Osteoblast (primary cell): ENCODE data around the gene SPPL2A. TPM values are rescaled to one million over a fixed set of nuclear protein-coding genes. Genes with fewer than 3 reads are reported as not detected.
A peak's percentile ranks its signal among the peaks of the same experiment; 100 is the strongest.

Experiments
- DNase-seq: peaks from one replicate; pipeline ENCODE4 v3.0.0; 2011; ENCODE audit warnings: low spot score, mixed read lengths; ENCODE audit not compliant: insufficient read length; ENCODE audit errors: missing footprints
- H2AFZ ChIP-seq: 2 replicates; pipeline ENCODE4 v1.6.0; 2011; ENCODE audit warnings: mild to moderate bottlenecking, low read length
- H3K27ac ChIP-seq: 2 replicates; pipeline ENCODE4 v1.5.1; 2011; ENCODE audit warnings: mild to moderate bottlenecking, low read depth, low read length, moderate library complexity
- H3K27me3 ChIP-seq: 2 replicates; pipeline ENCODE4 v1.6.0; 2012; ENCODE audit warnings: mild to moderate bottlenecking, control low read depth, inconsistent platforms, low read length, moderate library complexity; ENCODE audit not compliant: insufficient read depth
- H3K36me3 ChIP-seq: 2 replicates; pipeline ENCODE4 v1.5.1; 2011; ENCODE audit warnings: mild to moderate bottlenecking, low read length, control low read depth, moderate library complexity; ENCODE audit not compliant: insufficient read depth
- H3K4me1 ChIP-seq: 2 replicates; pipeline ENCODE4 v1.5.1; 2011; ENCODE audit warnings: mild to moderate bottlenecking, low read length, control low read depth, moderate library complexity; ENCODE audit not compliant: insufficient read depth
- H3K4me2 ChIP-seq: 2 replicates; pipeline ENCODE4 v1.6.0; 2011; ENCODE audit warnings: mild to moderate bottlenecking, low read length; ENCODE audit not compliant: insufficient read depth
- H3K4me3 ChIP-seq: fragments of 200-600 bp; sonication (generic); 3 replicates; pipeline ENCODE4 v1.5.1; 2012; ENCODE audit warnings: mild to moderate bottlenecking, low read length, inconsistent platforms; ENCODE audit not compliant: insufficient read depth
- H3K79me2 ChIP-seq: 2 replicates; pipeline ENCODE4 v1.6.0; 2012; ENCODE audit warnings: mild to moderate bottlenecking, low read length, control low read depth, inconsistent platforms; ENCODE audit not compliant: insufficient read depth
- H3K9me3 ChIP-seq: 2 replicates; pipeline ENCODE4 v1.5.1; 2011; ENCODE audit warnings: low read depth, low read length, control low read depth
- H4K20me1 ChIP-seq: 2 replicates; pipeline ENCODE4 v1.6.0; 2012; ENCODE audit warnings: mild to moderate bottlenecking, low read length, control low read depth; ENCODE audit not compliant: insufficient read depth
- CTCF ChIP-seq: IDR thresholded peaks from 2 replicates; pipeline ENCODE4 v1.5.1; 2011; ENCODE audit warnings: mild to moderate bottlenecking, low read depth, low read length, moderate library complexity; ENCODE audit errors: extremely low read depth
- total RNA-seq: library from RNA; depleted of rRNA; stranded (reverse); fragments of >200 nt; gene quantifications from 2 replicates; pipeline ENCODE4 v1.2.3, GENCODE V29; 2012

SPPL2A gene
- total RNA-seq, 1 donor: 87.6 TPM

- Histone ChIP-seq H3K36me3 (peaks cover 28% of the 10 kb centered on the region), H3K79me2 (no peaks in the 10 kb centered on the region), H3K27me3 (no peaks in the 10 kb centered on the region), H3K4me2 (no peak overlapping the region), H3K9me3 (no peaks in the 10 kb centered on the region), H3K4me1 (no peaks in the 10 kb centered on the region), H3K4me3 (no peak overlapping the region), H2AFZ (no peak overlapping the region), H4K20me1 (no peaks in the 10 kb centered on the region), H3K27ac (no peak overlapping the region)
- no peak for TF ChIP-seq CTCF
- DNase-seq: no peak
Measured at GRCh38 chr15:50718700-50719125, 46.8 kb downstream of the SPPL2A start.

- no peaks in the 10 kb centered on the region for H3K9me3 ChIP-seq
- no peak overlapping the region for H3K27ac ChIP-seq
- peaks cover 13% of the 10 kb centered on the region for H3K36me3 ChIP-seq
- no peaks in the 10 kb centered on the region for H3K4me1 ChIP-seq
- no peaks in the 10 kb centered on the region for H4K20me1 ChIP-seq
- no peak overlapping the region for H3K4me2 ChIP-seq
- no peak overlapping the region for H2AFZ ChIP-seq
- H3K79me2 ChIP-seq: no peaks in the 10 kb centered on the region
- TF ChIP-seq CTCF: no peak
- H3K4me3 ChIP-seq: no peak overlapping the region
- H3K27me3 ChIP-seq: no peaks in the 10 kb centered on the region
- DNase-seq: peak; percentile 41
Measured at GRCh38 chr15:50712018-50712417, 53.5 kb downstream of the SPPL2A start.

- Histone ChIP-seq H3K36me3 (peaks cover 13% of the 10 kb centered on the region), H3K9me3 (no peaks in the 10 kb centered on the region), H4K20me1 (no peaks in the 10 kb centered on the region), H3K4me2 (no peak overlapping the region), H3K79me2 (no peaks in the 10 kb centered on the region), H2AFZ (no peak overlapping the region), H3K4me1 (no peaks in the 10 kb centered on the region), H3K4me3 (no peak overlapping the region), H3K27ac (no peak overlapping the region), H3K27me3 (no peaks in the 10 kb centered on the region)
- DNase-seq: no peak
- TF ChIP-seq CTCF: no peak
Measured at GRCh38 chr15:50710585-50710984, 54.9 kb downstream of the SPPL2A start.

GRCh38 chr15:50707878-50708427 lies 57.6 kb downstream of the SPPL2A start:
- TF ChIP-seq CTCF: no peak
- Histone ChIP-seq H3K27ac (no peak overlapping the region), H3K4me1 (no peaks in the 10 kb centered on the region), H3K79me2 (no peaks in the 10 kb centered on the region), H3K4me2 (no peak overlapping the region), H2AFZ (no peak overlapping the region), H3K4me3 (no peak overlapping the region), H3K27me3 (no peaks in the 10 kb centered on the region), H3K9me3 (no peaks in the 10 kb centered on the region), H4K20me1 (no peaks in the 10 kb centered on the region), H3K36me3 (peaks cover 11% of the 10 kb centered on the region)
- no peak for DNase-seq
